NCI-H187 treated with DMSO at 0.1 percent for 48 hours (cell line): ENCODE measurements around the gene SUMF1.

Source experiments
- DNase-seq: peaks from one replicate; lab custom pipeline; 2025; lab: John Stamatoyannopoulos, UW

SUMF1 gene

DNA sequence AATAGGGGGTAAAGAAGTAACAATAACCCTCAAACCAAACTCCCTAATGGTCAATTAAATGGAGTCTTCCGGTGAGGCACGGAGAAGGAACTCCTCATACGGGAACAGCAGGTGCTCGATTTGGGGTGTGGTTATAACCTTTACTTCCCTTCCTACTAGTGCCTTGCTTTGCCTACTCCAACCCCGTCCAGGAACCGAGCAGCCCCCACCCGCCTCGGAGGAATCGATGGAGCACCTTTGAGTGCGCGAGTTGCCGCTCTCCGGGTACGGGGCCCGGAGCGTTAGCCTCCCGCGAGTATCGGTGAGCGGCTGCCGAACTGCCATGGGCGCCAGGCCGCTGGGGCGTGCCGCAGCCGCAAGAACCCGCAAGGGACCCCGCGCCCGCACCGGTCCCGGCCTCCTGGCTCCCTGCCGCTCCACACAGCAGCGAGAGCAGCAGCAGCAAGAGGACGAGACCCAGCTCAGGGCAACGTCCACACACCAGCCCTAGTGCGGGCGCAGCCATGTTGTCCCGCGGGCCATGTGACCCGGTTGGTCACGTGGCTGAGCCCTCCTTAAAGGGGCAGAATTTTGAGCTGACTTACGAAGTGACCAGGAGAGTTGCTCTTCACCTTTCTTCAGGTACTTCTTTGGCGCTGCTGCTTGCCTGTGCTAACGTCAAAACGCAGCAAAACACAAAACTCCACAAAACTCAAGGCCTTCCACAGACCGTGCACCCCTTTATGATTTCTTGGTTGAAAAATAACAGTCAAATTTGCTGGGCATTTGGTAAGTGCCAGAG is at the start of gene SUMF1:
Gene SUMF1 (minus strand): TSS at position 529 of the 781 bp plus-strand sequence. CDS start 24 bp downstream, at position 505.
- peak; percentile 4 for DNase-seq

DNA sequence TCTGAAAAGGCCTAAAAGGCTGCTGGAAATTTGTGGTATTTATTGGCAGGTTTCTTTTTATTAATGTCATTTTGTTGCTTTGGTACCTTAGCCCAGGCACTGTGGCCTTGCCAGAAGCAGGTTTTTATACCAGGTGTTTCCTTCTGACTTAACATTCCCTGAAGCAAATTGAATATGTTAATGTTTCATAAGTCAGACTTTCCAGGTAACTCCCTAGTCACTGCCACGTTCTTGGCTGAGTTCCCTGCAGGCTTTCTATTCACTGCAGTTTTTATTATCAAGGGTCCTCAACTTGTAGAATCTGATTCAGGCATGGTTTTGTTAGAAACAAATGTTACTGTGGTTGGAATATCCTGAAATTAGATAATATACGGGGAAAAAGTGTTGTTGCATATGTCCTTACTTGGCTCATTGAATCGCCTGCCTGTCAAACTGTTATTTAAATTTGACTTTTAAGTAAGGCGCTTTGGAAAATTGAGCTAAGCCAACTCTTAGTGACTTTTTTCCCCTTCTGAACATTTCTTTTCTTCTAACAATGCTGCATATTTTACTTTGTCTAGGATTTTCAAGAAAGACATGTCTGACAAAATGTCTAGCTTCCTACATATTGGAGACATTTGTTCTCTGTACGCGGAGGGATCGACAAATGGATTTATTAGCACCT is 49.0 kb upstream of the SUMF1 start:
- DNase-seq: no peak

DNA sequence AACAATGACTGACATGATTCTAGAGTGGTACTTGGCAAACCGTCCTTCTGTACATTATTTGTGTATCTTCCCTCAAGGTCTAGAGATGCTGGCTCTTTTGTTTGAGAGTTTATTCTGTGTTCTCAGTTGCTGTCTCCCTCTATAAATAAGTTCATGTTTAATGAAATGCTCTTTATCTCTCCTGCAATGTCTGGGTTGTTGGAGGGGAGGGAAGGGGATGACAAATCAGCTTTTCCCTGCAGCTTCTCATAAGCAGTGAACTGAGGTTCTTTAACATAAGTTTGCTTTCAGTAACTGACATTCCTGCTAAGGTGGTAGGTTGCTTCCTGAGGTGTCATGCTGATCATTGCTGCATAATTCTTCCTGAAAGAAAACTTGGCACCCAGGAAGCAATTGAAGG is 47.8 kb upstream of the SUMF1 start:
- DNase-seq: no peak

DNA sequence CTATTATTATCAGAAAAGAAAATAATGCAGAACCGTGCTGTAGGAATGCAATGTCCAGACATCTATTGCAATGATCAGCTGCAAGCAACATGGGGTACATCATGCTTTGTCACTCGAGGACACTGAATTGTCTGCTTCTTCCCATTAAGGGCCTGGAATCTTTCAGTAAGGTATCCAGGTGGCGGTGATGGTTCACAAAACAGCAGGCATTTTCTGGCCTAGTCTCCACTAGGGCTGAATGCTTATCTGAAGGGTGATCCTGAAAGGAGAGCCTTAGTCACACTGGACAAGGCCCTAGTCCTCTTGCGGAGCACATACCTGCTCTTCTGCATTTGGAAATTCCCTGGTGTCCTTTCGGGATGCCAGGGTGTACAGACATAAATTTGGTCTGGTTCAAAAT is 47.3 kb upstream of the SUMF1 start:
- DNase-seq: no peak

DNA sequence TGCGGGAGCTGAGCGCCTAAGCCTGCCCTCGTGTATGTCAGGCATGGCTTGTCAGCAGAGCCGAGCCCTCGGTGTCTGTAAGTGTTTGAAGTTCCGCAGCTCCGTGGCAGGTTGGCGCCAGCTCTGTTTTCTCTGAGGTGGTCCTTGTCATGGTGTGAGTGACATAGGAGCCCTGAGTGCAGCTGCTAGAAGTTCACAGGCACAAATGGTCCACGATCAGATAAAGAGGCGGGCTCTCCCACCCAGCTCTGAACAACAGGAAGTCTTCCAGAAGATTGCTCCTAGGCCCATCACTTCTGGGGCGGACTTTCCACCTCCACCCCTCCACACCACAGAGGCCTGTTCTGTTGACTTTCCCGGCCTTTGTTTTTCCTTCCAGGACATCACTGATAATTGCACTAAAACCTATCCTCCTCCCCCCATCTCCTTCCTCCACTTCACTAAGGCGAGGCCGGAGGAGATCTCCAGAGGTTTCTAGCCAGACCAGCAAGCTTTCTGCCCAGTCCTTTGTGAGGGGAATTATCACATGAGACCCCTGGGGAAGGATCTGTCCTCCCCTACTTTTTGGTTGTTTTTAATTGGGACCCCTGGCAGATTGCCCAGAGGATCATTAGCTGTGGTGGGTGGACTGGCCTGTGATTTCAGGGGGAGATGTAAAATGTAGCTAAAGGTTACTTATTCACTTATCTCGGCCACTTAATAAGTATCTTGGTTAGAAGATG is 46.0 kb upstream of the SUMF1 start:
- DNase-seq: no peak

DNA sequence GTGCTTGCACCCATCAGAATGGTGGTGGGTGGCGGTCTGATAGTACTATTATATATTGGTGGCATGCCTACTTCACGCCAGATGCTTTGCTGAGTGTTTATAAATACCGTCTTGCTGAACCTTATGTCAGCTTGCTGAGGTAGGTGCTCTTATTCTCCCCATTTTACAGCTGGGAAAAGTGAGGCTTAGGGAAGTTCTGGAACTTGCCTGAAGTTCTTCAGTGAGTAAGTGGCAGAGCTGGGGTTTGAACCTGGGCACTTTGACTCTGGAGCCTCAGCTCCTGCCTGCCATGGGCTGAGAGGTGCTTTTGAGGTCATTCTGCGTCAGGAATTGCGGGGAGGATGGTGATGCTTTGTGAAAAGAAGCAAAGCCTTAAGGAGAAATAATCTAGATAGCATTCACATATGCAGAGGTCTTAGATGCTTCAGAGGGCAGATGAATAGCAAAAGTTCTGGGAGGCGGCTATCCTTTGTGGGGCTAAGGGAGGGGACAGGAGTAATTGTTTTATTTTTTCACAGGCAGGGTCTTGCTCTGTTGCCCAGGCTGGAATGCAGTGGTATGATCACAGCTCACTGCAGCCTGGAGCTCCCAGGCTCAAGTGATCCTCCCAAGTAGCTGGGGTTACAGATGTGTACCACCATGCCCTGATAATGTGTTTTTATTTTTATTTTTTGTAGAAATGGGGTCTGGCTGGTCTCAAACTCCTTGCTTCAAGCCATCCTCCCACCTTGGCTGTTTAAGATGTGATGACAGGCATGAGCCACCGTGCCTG is 44.6 kb upstream of the SUMF1 start:
- DNase-seq: no peak

DNA sequence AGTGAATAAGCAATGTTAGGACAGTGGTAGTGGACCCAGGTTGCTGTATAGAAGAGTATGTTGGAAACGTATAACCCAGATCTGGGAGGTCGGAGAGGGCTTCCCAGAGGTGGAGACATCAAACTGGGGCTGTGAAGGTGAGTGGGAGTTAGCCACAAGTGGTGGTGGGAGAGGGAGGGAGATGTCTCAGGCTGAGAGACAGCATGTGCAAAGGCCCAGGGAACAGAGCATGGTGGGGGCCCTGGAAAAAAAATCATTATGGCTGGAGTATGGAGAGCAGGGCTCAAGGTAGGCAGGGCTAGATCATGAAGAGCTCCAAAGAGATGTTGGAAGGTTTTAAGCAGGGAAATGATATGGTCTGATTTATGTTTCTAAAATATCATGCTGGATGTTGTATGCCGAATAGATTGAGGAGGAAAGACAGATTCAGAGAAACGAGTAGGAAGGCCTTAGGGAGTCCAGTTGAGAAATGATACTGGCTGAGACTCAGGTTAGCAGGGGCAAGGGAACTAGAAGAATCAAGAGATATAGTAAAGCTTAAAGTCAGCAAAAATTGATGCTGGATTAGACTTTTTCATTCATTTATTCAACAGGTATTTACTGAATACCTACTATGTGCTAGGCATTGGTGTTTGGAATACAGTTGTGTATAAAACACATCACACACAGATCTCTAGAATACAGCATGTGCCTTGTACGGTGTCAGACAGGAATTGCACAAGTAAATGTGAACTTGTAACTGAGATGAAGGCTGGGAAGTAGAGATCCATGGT is 43.1 kb upstream of the SUMF1 start:
- DNase-seq: no peak

DNA sequence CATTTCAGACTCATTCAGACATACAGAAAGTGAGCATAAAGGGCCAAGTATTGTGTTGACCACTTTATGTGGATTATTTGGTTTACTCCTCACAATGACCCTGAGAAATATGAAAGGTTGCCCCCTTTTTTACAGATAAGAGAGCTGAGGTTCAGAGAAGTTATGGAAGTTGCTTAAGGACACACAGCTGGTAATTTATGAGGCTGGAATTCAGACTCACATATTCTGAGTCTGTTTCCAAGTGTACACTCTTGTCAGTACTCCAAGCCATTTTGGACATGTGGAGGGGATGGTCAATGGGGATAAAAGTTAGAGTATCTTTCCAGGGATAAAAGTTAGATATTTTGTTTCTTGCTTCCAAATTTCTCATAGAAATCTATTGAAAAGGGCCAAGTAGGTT is 42.0 kb upstream of the SUMF1 start:
- DNase-seq: no peak

DNA sequence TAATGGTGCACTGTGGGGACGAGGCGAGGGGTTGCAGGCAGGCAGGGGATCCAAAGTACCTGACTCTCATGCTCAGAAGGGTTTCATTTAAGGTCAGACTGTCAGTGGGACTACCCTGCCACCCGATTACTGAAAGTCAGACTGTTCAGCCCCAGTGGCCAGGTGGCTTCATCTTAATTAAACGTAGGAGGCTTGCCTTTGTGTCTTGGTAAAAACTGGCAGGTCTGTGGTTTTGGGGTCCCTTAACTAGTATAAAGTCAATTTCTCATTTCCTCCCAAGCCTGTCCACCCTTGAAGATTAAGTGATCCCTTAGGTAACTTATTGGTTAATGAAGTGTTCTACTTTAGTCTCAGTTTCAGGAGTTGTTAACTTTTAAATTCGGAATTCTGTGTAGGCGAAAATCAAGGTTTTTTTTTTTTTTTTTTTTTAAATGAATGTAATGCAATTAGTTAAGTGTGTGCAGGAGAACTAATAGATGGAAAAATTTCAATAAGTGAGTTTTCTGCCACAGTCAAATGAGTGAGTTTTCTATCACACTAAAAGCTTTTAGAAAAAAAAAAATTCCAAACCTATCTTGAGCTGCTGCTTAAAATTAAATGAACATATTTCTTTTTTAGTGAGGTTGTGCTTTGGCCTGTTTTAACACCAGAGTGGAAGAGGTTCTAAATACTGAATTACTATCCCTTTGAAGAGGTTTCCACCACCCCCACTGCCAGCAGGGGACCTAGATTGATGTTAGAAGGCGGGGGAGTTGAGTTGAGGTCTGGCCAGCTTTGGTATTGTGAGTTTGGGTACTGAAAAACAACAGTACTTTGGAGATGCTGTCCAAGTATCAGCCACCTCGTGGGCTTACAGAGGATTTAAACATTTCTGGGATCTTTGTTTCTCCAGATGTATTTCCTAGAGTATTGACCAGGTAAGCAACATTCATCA is 41.2 kb upstream of the SUMF1 start:
- DNase-seq: no peak

DNA sequence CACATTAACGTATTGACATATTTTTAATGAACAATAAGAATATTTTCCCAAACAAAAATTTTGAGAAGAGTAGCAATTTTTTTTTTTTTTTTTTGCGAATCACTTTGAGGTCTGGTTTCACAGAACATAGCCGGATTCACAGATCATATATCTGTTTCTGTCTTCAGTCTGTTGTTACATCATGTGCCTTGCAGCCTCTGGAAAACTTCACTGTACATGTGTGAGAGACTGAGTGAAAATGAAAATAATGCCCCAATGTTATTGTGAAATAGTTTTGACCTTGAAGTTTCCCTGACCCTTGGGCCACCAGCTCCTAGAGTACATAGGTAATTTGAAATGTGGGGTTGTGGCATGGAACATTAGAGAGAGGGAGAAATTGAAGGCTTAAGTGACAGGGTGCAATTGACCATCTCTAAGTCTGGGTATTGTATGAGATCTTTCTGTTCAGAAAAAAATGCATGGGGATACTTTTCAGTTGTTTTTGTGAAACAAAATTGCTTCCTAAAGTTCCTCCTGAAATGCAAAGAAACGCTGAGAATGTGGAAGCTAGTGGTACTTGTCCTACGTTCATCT is 40.0 kb upstream of the SUMF1 start:
- no peak for DNase-seq

DNA sequence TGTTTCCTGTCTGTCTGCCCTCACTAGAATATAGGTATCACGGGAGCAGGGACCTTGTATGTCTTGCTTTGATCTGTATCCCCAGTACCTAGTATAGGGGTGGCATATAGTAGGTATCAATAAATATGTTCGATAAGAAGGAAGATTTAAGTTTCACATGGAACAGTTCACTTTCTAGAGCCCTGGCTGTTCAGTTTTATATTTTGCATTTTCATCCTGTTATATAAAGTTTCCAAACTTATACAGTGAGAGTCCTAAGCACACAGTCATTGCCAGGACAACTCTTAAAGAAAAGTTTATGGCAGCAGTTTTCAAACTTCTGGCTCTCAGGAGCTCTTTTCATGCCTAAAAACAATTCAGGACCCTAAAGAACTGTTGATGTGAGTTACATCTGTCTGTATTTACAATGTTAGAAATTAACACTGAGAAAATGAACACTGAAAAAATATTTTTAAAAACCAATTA is 39.5 kb upstream of the SUMF1 start:
- no peak for DNase-seq

DNA sequence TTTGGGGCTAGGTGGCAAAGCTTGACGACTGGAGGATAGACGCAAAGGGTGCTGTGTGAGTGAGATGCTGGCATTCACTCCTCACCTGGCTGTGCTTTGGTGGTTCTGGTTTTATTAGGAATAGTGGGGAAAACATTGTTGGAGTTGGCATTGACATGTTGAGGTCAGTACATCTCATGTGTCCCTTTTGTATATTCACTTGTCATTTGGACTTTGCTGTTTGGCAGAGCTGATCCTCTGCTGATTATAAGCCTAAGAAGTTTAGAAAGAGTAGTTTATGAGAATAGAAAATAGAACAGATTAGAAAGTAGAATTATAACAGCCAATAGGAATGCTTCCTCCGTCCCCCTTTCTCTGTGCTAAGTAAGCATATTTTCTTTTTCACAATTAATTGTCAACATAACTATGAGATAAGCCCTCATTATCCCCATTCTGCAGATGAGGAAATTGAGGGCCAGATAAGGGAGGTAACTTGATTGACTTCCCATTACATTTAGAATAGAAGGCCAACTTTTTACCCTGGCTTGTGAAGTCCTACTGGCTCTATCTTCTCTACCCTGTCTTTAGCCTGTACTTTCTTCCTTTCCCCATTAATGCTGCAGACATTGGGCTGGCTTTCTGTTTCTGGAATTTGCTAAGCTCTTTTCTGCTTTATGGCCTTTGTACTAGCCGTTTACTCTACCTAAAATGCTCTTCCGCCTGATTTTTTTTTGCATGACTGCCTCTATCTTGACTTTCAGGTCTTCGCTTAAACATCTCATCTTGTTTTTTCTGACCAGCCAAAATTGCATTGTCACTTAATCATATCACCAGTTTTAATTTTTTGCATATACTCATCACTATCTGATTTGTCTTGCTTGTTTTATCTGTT is 38.9 kb upstream of the SUMF1 start:
- DNase-seq: no peak

DNA sequence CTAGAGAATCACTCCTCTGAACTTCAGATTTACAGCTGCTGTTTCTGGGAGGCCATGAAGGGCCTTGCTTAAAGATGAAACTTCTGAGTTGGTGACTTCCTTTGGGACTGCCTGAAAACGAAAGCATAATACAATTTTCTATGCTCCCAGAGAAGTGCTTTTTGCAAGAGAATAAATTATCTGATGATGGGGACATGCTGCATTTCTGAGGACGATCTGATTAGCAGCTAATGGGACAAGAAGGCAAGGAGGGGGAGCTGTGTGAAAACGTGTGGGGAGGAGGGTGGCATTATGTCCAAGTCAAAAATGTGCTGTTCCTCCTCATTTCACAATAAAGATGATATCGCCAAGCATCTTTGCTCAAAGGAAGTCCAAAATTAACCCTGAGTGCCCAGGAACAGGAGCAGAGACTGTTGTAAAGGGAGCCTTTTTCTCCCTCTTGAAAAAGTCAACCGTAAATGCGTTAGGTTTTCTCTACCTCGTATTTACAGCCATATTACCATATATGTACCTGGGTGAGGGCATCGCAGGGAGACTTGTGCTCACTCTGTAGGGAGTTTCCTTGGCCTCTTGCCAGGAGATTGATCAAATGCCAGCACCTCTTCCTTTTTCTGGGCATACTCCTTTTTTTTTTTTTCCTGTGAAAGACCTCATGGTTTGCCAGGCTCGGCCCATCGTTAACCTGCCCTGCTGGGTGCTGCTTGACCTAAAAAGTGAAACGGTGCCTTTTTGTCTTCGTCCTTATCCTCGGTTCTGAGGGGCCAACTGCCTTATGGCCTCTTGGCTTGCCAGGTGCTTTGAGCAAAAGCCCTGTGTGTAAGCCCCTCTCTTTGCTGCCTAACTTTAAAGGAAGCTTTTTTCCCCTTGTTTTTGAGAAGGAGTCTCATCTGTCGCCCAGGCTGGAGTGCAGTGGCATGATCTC is 37.5 kb upstream of the SUMF1 start:
- DNase-seq: no peak

DNA sequence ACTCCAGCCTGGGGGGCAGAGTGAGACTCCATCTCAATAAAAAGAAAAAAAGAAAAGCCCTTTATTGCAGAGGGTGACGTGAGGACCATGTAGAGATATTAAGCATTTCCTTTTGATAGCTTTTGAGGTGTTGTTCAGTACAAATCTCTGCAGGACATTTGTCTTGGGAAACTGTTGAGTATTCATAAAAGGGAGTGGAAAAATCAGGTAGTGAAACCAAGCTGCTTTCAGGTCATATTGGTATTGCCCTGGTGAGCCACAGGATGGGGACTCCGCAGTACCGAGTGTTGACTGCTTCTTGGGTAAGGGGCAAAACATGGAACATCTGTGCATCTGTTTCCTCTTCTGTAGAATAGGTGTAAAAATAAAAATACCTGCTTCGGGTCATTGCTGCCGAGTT is 36.0 kb upstream of the SUMF1 start:
- DNase-seq: no peak

DNA sequence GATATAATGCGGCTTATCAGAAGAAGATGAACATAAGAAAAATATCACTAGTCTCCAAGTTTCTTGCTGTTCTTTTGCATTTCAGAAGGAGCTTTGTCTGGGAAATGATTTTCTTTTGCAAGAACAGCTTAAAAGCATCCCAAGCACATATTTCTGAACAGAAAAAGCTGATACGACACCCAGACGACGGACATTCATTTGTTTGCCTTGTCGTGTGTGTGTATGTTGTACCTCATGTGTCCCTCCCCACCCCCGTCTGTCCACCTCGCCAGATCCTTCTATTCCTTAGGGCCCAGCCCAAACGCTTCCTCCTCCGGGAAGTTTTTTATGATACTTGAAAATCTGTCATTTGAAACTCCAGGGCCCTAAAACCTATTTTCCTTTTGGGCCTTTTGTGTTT is 34.9 kb upstream of the SUMF1 start:
- DNase-seq: no peak

DNA sequence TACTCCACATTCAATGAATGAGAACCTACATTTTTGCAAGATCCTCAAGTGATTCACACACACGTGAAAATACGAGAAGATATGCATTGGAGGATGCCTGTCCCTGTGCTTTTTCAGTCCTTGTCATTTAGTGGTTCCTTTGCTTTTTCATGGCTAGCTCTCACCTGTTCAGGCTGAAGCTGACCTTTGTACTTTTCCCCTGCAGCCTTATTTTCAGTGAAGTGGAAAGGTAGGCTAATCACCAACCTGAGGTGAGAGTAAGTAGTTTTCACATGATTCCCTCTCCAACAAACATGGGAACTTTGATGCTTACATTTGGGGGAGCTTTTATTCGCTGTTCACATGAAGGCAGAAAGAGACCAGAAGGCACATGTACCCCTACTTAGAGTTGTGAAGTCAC is 34.4 kb upstream of the SUMF1 start:
- DNase-seq: no peak

DNA sequence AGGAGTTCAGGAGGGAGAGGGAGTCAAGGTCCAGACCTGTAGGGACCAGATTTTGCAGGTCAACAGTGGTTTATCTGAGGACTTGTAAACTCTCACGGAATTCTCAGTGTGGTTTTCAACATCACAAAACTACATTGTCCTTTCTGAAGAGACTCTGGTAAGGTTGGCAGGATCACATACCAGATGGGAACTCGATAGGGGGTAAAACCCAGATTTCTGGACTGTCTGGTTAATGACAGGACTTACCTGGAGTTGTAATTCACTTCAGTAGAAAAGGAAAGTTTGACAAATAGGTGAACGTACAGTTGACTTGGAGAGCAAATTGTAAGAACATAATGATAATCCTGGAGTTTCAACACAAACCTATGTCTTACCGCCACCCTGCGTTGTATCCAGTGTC is 31.4 kb upstream of the SUMF1 start:
- no peak for DNase-seq

DNA sequence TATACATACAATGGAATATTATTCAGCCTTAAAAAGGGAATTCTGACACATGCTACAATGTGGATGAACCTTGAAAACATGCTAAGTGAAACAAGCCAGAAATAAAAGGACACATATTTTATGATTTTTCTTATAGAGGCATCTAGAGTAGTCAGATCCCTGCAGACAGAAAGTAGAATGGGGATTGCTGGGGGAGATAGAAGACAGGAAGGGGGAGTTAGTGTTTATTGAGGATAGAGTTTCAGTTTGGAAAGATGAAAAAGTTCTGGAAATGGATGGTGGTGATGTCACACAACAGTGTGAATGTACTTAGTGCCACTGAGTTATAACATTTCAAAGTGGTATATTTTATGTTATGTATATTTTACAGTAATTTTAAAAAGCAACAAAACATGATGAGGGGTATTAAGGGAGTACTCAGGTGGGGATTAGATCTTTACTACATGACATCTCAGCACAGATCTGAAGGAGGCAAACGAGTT is 30.8 kb upstream of the SUMF1 start:
- DNase-seq: no peak
